IPS-11a (cell line): ENCODE data around the gene RBM33.
"Not testable (repeated sequence)": the region's sequence is repeated elsewhere in the genome, so short reads cannot be mapped to it uniquely, and the experiment has no call there.

Experiments used
- H3K4me3 ChIP-seq: one replicate; pipeline ENCODE4 v1.5.1; 2013; ENCODE audit warnings: low read depth, low read length, control low read depth

Gene RBM33

GRCh38 chr7:155685791-155686160 is 41.3 kb downstream of the RBM33 start:
- H3K4me3 ChIP-seq: no peak overlapping the region

DNA sequence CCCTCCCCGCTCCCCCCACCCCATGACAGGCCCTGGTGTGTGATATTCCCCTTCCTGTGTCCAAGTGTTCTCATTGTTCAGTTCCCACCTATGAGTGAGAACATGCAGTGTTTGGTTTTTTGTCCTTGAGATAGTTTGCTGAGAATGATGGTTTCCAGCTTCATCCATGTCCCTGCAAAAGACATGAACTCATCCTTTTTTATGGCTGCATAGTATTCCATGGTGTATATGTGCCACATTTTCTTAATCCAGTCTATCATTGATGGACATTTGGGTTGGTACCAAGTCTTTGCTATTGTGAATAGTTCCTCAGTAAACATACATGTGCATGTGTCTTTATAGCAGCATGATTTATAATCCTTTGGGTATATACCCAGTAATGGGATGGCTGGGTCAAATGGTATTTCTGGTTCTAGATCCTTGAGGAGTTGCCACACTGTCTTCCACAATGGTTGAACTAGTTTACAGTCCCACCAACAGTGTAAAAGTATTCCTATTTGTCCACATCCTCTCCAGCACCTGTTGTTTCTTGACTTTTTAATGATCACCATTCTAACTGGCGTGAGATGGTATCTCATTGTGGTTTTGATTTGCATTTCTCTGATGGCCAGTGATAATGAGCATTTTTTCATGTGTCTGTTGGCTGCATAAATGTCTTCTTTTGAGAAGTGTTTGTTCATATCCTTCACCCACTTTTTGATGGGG is 42.3 kb downstream of the RBM33 start:
- H3K4me3 ChIP-seq: not testable (repeated sequence)

DNA sequence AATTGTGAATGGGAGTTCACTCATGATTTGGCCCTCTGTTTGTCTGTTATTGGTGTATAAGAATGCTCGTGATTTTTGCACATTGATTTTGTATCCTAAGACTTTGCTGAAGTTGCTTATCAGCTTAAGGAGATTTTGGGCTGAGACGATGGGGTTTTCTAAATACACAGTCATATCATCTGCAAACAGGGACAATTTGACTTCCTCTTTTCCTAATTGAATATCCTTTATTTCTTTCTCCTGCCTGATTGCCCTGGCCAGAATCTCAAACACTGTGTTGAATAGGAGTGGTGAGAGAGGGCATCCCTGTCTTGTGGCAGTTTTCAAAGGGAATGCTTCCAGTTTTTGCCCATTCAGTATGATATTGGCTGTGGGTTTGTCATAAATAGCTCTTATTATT is 43.8 kb downstream of the RBM33 start:
- not testable (repeated sequence) for H3K4me3 ChIP-seq

DNA sequence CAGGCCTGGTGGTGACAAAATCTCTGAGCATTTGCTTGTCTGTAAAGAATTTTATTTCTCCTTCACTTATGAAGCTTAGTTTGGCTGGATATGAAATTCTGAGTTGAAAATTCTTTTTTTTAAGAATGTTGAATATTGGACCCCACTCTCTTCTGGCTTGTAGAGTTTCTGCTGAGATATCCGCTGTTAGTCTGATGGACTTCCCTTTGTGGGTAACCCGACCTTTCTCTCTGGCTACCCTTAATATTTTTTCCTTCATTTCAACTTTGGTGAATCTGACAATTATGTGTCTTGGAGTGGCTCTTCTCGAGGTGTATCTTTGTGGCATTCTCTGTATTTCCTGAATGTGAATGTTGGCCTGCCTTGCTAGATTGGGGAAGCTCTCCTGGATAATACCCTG is 46.2 kb downstream of the RBM33 start:
- H3K4me3 ChIP-seq: not testable (repeated sequence)

GRCh38 chr7:155692317-155692716 is 47.9 kb downstream of the RBM33 start:
- H3K4me3 ChIP-seq: no peak overlapping the region

DNA sequence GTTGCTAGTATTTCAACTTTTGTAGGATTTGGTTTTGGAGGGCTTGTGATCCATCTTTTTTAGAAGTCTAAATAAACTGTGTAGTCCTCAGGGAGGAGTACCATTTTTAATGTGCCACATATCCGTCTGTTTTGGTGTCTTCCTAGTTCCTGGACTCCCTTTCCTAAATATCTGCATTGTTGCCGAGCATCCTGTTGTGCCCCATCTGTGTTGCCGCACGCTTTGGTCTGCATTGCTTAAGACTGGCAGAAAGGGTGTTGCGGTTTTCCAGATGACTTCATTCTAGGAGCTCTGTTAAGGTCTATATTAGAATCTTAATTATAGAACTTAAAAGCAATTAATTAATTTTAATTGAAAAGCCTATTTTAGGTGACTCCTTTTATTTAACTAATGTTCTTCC is 49.4 kb downstream of the RBM33 start:
- H3K4me3 ChIP-seq: no peak overlapping the region

DNA sequence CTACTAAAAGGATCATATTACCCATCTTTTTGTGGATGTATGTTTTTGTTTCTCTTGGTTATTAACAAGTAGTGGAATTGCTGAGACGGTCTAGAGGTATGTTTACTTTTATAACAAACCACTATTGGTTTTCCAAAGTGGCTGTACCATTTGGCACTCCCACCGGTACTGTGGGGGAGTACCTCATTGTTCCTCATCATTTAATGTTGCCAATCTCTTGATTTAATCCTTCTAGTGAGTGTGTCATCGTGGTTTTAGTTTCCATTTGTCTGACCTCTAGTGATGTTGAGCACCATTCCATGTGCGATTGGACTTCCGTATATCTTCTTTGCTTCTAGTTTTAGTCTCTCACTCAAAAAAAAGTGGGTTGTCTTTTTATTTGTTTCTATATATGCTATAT is 50.4 kb downstream of the RBM33 start:
- H3K4me3 ChIP-seq: no peak overlapping the region

DNA sequence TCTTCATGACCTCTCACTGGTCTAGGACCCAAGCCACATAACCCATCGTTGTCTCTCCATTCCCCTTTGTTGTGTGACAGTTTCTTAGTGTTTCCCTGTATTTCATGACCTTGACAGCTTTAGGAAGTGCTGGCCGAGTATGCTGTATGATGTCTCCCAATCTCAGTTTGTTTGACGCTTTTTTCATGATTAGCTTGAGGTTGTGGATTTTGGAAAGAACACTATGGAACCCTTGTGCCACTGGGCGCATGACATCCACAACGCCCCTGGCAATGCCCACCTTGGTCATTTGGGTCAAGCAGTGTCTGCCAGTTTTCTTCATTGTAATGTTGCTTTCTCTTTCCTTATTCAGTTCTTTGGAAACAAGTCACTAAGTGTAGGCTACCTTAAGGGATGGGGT is 52.3 kb downstream of the RBM33 start:
- H3K4me3 ChIP-seq: no peak overlapping the region

GRCh38 chr7:155698633-155699032 is 54.2 kb downstream of the RBM33 start:
- no peak overlapping the region for H3K4me3 ChIP-seq

DNA sequence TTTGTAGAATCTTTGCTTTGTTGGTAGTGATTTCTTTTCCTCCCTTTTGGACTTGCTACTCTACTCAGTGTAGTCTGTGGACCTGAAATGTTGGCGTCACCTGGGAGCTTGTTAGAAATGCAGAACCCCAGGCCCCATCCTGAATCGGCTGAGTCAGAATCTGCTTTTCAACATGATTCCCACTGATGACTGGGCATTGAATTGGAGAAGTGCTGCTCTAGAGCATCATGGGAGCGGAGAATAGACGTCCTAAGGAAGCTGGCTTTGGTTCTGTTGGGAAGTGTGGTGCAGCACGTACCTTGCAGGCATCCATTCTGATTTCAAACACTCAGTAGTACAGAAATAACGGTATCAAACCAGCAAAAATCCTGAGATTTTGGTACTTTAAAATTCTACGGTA is 54.7 kb downstream of the RBM33 start:
- no peak overlapping the region for H3K4me3 ChIP-seq

DNA sequence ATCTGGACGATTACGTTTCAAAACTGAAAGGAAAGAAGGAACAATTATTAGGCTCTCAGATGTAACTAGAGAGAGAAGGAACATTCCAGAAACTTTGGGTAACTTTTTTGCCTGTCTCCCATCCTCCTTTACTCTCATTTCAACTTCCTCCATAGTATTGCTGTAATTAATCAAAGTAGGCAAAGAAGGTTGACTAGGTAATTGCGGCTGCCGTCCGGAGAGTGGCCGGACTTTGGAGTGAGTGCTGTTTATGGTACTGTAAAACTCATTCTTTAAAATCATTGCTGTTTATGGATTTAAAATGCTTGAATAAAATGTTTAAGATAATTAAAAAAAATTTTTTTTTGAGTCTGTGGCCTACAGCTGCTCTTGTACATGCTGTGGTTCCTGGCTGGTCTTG is 56.4 kb downstream of the RBM33 start:
- no peak overlapping the region for H3K4me3 ChIP-seq

DNA sequence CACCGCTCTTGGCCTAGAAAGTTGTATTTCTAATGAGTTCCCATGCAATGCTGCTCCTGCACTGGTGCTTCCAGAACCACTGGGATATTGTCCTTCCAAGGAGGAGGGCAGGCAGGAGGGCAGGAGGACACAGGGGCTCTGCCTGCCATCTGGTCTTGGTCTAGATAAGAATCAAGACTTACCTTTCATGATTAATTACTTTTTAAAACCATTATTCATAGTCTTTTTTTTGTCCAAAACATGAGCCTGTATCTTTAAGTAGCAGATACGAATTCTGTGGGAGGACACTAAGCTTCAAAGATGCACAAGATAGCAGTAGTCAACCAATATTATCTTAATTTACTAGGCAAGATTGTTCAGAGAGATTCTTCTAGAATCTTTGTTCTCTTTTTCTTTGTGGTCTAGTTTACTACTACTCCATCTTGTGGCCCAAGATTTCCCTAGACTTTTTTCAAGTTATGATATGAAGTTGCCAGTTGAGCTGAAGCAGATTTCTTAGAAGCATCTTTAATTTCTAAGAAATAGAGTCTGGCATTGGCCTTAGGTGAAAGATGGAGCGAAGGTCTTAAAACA is 57.6 kb downstream of the RBM33 start:
- no peak overlapping the region for H3K4me3 ChIP-seq

DNA sequence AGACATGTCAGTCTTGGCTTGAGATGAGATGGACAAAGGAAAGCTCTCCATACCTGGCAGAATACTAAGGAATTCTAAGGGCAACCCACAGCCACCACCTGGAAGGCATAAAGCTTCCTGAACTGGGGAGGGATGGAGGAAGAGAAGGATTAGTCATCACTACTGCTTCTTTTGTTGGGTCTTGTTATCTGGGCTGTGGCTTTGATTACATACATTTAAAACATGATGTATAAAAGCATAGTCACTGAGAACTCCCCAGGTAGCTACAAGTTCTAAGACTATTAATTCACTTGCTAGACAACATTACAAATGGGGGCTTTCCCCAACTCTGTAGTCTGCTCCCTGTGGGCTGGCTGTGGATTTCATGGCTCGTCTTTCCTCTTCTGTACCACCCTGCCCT is 58.2 kb downstream of the RBM33 start:
- no peak overlapping the region for H3K4me3 ChIP-seq

DNA sequence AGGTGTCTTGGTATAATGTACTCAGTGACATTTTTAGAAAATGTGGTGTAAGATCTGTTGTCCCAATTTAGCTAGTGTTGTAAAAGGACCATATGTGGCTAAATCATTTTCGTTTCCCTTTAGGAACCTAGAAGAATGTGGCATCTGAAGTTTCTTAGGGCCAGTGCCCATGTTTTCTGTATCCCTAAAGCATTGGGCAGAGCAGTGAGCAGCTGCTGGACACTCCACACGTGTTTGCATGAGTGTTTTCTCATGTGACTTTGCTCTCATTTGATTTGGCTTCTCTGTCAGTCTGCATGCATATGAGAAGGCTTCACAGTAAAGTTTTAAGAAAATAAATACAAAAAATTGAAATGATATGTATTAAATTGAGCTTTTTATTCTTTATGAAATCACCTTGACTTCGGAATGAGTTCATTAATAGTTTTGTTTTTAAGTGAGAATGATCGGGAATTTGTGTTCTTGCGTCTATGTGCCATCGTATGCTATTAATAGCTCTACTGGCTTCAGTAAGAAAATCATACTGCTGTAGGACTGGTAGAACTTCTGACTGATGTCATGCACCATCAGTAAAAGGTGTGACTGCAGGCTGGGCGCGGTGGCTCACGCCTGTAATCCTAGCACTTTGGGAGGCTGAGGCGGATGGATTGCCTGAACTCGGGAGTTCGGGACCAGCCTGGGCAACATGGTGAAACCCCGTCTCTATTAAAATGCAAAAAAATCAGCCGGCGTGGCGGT is 61.3 kb downstream of the RBM33 start:
- no peak overlapping the region for H3K4me3 ChIP-seq

DNA sequence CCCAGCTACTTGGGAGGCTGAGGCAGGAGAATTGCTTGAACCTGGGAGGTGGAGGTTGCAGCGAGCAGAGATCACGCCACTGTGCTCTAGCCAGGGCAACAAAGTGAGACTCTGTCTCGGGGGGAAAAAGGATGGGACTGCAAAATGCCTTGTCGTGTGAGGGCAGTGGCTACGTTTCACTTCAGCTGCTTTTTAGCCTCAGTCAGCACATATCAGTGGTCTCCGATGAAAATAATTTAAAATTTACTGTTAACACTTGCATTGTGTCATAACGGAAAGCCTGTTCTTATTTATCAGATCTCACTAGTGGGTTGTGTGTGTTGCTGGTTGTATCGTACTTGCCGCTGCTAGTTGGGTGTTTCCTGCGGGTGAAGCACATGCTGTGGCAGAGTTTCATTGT is 61.9 kb downstream of the RBM33 start:
- H3K4me3 ChIP-seq: no peak overlapping the region

GRCh38 chr7:155709453-155709852 is 65.0 kb downstream of the RBM33 start:
- no peak overlapping the region for H3K4me3 ChIP-seq

DNA sequence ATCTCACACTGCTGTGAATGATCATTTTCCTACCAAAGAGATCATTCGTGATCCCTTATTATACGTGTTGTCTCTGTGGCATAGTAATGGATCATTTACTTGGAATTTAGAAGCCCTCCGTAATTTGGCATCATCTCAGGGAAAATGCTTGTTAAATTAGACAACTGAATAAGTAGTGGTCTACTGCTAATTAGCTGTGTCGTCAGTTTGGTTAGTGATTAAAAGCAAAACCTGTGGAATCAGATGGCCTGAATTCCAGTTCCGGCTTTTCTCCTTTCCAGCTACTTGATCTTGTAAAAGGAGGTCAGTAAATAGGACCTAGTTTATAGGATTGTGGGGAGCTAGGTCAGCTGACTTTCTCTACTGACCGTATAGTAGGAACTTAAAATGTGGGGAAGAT is 65.6 kb downstream of the RBM33 start:
- H3K4me3 ChIP-seq: no peak overlapping the region

DNA sequence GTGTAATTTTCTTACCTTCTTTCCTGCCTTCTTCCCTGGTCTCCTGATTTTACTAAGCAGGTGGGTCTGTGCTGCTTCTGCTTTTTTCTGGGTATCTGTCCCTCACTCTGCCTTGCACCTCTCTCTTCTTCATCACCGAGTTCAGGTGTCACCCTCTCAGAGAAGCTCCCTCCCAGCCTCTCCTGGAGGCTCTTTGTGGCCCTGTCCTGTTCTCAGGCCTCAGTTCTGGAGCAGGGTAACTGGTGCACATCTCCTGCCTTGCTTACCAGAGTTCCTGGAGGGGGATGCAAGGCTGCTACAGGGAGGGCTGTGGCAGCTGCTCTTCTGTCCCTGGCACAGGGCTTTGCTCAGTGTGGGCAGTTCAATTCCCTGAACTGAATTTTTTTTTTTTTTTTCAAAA is 66.1 kb downstream of the RBM33 start:
- H3K4me3 ChIP-seq: no peak overlapping the region

DNA sequence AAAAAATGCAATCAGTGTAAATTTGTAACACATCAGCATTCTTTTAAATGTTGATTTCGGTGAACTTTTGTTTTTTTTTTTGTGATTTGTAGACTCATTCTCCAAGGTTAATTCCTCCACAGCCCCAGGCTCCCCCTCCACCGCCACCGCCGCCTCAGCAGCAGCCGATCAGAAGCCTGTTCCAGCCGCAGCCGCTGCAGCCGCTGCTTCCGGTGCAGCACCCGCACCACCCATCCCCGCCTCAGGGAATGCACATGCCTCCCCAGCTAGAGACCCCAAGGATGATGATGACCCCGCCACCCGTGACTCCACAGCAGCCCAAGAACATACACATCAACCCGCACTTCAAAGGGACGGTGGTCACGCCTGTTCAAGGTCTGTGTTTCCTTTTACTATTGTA is 66.6 kb downstream of the RBM33 start:
- H3K4me3 ChIP-seq: no peak overlapping the region

DNA sequence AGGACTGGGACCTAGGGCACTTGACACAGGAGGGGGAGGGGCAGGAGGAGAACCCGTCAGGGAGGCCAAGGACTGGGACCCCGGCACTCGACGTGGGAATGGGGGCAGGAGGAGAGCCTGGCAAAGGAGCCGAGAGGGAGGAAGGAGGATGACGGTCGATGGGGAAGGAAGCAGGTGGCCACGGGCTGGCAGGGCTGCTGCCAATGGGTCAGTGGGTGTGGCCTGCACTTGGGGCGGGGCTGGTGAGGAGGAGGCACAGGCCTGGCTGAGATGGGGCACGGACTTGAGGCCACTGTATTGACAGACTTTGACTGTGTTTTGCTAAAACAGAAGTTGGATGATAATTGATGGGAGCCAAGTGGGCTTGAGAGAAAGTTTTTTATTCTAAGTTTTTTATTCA is 68.9 kb downstream of the RBM33 start:
- no peak overlapping the region for H3K4me3 ChIP-seq

GRCh38 chr7:155714702-155715101 is 70.2 kb downstream of the RBM33 start:
- no peak overlapping the region for H3K4me3 ChIP-seq

- H3K4me3 ChIP-seq: no peak overlapping the region
These were observed 70.8 kb downstream of the RBM33 start for GRCh38 chr7:155715111-155715805.
